IPS DF 6.9 (cell line): ENCODE measurements around the gene APBA1.

ENCODE experiments used
- DNase-seq: peaks from one replicate; pipeline ENCODE4 v3.0.0-alpha.2; 2013; ENCODE audit warnings: low read depth, low spot score
- H3K27ac ChIP-seq: one replicate; pipeline ENCODE4 v1.5.1; 2013; ENCODE audit warnings: low read length, control low read depth
- H3K27me3 ChIP-seq: 2 replicates; pipeline ENCODE4 v1.6.1; 2013; ENCODE audit warnings: mild to moderate bottlenecking, low read length; ENCODE audit not compliant: control insufficient read depth, insufficient read depth
- H3K36me3 ChIP-seq: 2 replicates; pipeline ENCODE4 v1.6.1; 2013; ENCODE audit warnings: low read length; ENCODE audit not compliant: control insufficient read depth, insufficient read depth
- H3K4me1 ChIP-seq: 2 replicates; pipeline ENCODE4 v1.6.1; 2013; ENCODE audit warnings: low read length; ENCODE audit not compliant: control insufficient read depth, insufficient read depth
- H3K4me3 ChIP-seq: 2 replicates; pipeline ENCODE4 v1.5.1; 2013; ENCODE audit warnings: mild to moderate bottlenecking, low read length
- H3K9me3 ChIP-seq: 2 replicates; pipeline ENCODE4 v1.6.1; 2013; ENCODE audit warnings: low read length, inconsistent platforms; ENCODE audit not compliant: control insufficient read depth, insufficient read depth
- WGBS: extraction: QIAGEN DNeasy Blood & Tissue Kit; methylation state at CpG from one replicate; pipeline ENCODE4 v1.1.7; 2013; ENCODE audit warnings: mixed read lengths, missing lambda C conversion rate; ENCODE audit not compliant: insufficient read length, insufficient coverage; 5-methylcytosine and 5-hydroxymethylcytosine counted together

APBA1 gene

DNA sequence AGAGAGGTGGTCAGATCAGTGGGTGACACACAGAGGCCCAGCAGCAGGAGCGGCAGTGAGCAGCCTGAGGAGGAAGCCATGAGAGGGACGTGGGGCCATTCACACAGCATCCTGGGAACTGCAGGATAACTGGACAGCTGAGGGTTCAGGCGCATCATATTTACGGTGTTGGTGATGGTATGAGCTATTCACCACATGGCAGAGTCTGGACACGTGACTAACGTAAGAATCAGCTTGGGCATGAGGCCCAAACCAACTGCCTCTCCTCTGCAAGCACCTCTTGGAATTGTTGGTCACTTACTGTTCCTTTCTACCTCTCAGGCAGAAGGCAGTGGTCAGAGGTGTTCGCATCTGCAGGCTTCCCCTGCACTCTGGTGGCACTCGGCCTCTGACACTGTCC is 206.0 kb downstream of the APBA1 start:
- no peak for DNase-seq
- Histone ChIP-seq H3K9me3 (no peaks in the 10 kb centered on the region), H3K4me1 (no peaks in the 10 kb centered on the region), H3K27me3 (no peaks in the 10 kb centered on the region), H3K27ac (no peak overlapping the region), H3K36me3 (no peaks in the 10 kb centered on the region), H3K4me3 (no peak overlapping the region)
- WGBS = no CpG with 5 or more reads among the region's 8 CpGs

DNA sequence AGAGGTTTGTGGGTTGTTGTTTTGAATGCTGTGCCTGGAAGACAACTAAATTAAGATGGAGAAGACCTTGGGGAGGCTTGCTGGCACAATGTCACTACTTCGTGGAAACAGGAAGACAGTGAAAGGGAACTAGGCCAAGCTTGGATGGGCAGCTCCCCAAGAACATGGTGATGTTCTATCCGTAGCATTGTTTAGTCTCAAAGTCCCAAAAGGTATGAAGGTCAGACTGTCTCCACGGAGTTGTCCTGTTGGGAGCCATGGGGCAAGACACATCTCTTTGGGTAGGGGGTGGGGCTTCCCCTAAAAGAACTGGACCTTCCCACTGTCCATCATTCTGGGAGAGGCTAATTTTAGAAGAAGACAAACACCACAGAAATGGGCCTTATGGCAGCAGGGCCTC is 206.7 kb downstream of the APBA1 start:
- Histone ChIP-seq H3K36me3 (no peaks in the 10 kb centered on the region), H3K4me1 (no peaks in the 10 kb centered on the region), H3K27me3 (no peaks in the 10 kb centered on the region), H3K4me3 (no peak overlapping the region), H3K9me3 (no peaks in the 10 kb centered on the region), H3K27ac (no peak overlapping the region)
- WGBS = no CpG with 5 or more reads among the region's 3 CpGs
- no peak for DNase-seq

- no peak for DNase-seq
- Histone ChIP-seq H3K4me3 (no peak overlapping the region), H3K36me3 (no peaks in the 10 kb centered on the region), H3K27me3 (no peaks in the 10 kb centered on the region), H3K27ac (no peak overlapping the region), H3K4me1 (no peaks in the 10 kb centered on the region), H3K9me3 (no peaks in the 10 kb centered on the region)
- WGBS = no CpG with 5 or more reads among the region's 11 CpGs
These were observed 208.6 kb downstream of the APBA1 start for GRCh38 chr9:69463497-69464068.

DNA sequence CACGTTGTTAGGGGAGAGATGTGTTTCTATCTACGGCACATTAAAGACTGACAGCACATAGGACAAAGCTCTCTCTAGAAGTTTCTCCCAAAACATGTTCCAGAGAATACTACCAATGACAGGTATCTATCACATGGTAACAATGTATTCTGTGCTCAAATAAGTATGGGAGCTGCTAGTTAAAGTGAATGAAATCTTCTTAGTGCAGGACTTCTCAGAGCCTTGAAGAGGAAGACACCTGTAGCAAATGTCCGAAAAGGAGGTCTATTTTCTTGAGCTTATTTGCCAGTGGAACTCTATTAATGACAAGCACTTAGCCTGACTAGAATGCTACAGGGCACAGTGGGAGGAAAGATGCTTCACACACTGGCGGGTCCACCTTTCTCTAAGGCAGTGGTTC is 209.8 kb downstream of the APBA1 start:
- no CpG with 5 or more reads among the region's 4 CpGs for WGBS
- H3K27ac ChIP-seq = no peak overlapping the region
- no peak for DNase-seq

DNA sequence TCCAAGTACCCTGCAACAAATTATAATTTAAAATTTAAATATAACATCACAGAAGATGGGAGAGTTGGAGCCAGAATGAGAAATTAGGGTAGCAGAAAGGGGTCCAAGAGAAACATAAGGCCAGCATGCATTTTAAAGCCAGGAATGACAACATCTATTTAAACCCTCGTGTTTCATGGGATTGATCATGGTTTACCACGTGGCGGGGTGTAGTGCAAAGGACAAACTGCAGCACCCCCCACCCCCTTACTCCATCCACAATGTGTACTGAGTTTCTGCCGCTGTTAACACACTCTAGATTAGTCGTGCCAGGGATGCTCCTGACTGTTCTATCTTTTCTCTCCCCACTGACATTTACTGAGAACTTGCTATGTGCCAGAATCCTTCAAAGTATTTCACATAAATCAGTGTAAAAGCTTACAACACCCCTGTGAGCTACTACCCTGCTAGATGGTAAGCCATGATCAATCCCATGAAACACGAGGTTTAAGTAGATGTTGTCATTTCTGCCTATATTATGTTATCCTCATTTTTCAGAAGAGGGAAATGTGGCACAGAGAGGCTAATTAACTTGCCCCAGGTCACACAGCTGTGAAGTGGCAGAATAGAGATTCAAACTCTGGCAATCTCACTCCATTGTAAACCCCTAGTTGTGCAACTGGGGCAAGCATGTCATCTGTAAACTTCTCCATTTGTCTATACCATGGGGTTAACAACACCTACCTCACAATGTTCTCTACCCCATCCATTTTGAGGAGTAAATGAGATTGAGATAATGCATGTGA is 210.9 kb downstream of the APBA1 start:
- no CpG with 5 or more reads among the region's 6 CpGs for WGBS
- no peaks in the 10 kb centered on the region for H3K4me1 ChIP-seq
- H3K36me3 ChIP-seq = no peaks in the 10 kb centered on the region
- H3K4me3 ChIP-seq = no peak overlapping the region
- H3K9me3 ChIP-seq = no peaks in the 10 kb centered on the region
- DNase-seq = no peak
- H3K27ac ChIP-seq = no peak overlapping the region
- no peaks in the 10 kb centered on the region for H3K27me3 ChIP-seq

More for the DNA sequence above, 209.8 kb downstream of the APBA1 start:
- Histone ChIP-seq H3K27me3 (no peaks in the 10 kb centered on the region), H3K36me3 (no peaks in the 10 kb centered on the region), H3K4me1 (no peaks in the 10 kb centered on the region), H3K4me3 (no peak overlapping the region), H3K9me3 (no peaks in the 10 kb centered on the region)

GRCh38 chr9:69460012-69460411 is 212.2 kb downstream of the APBA1 start:
- no peaks in the 10 kb centered on the region for H3K27me3 ChIP-seq
- no peaks in the 10 kb centered on the region for H3K4me1 ChIP-seq
- H3K4me3 ChIP-seq = no peak overlapping the region
- no peak overlapping the region for H3K27ac ChIP-seq
- no CpG with 5 or more reads among the region's 5 CpGs for WGBS
- no peak for DNase-seq
- no peaks in the 10 kb centered on the region for H3K36me3 ChIP-seq
- H3K9me3 ChIP-seq = no peaks in the 10 kb centered on the region

GRCh38 chr9:69458176-69458575 is 214.0 kb downstream of the APBA1 start:
- Histone ChIP-seq H3K4me1 (no peaks in the 10 kb centered on the region), H3K4me3 (no peak overlapping the region), H3K27me3 (no peaks in the 10 kb centered on the region), H3K9me3 (no peaks in the 10 kb centered on the region), H3K36me3 (no peaks in the 10 kb centered on the region), H3K27ac (no peak overlapping the region)
- no CpG with 5 or more reads among the region's 3 CpGs for WGBS
- no peak for DNase-seq

DNA sequence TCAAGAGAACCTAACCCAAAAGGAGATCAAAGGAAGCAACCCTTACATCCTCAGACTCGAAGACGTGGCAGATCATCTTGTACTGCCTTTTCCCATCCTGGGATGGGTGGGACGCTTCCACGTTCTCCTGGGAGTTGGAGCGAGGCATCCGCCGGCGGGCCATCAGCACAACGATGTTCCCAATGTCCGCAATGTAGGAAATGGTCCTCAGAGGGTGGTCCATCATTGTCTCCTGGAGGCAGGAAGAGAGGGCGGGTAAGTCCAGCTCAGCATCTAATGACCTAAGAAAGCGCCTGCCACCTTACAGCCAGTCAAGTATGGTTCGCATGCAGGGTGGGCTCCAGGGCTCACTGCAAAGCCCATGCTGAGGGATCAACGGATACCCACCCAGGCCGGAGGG is 216.0 kb downstream of the APBA1 start:
- no CpG with 5 or more reads among the region's 15 CpGs for WGBS
- H3K4me1 ChIP-seq = no peaks in the 10 kb centered on the region

GRCh38 chr9:69455311-69455710 is 216.9 kb downstream of the APBA1 start:
- Histone ChIP-seq H3K9me3 (no peaks in the 10 kb centered on the region), H3K4me1 (no peaks in the 10 kb centered on the region), H3K4me3 (no peak overlapping the region), H3K36me3 (no peaks in the 10 kb centered on the region), H3K27me3 (no peaks in the 10 kb centered on the region), H3K27ac (no peak overlapping the region)
- no CpG with 5 or more reads among the region's 2 CpGs for WGBS
- DNase-seq = no peak

More for the DNA sequence above, 216.0 kb downstream of the APBA1 start:
- no peak overlapping the region for H3K27ac ChIP-seq
- H3K9me3 ChIP-seq = no peaks in the 10 kb centered on the region
- DNase-seq = no peak
- no peak overlapping the region for H3K4me3 ChIP-seq
- no peaks in the 10 kb centered on the region for H3K27me3 ChIP-seq
- no peaks in the 10 kb centered on the region for H3K36me3 ChIP-seq

- Histone ChIP-seq H3K36me3 (no peaks in the 10 kb centered on the region), H3K27me3 (no peaks in the 10 kb centered on the region), H3K9me3 (no peaks in the 10 kb centered on the region), H3K27ac (no peak overlapping the region), H3K4me1 (no peaks in the 10 kb centered on the region), H3K4me3 (no peak overlapping the region)
- DNase-seq = no peak
- no CpG with 5 or more reads among the region's 2 CpGs for WGBS
These were observed 217.8 kb downstream of the APBA1 start for GRCh38 chr9:69454321-69454720.

DNA sequence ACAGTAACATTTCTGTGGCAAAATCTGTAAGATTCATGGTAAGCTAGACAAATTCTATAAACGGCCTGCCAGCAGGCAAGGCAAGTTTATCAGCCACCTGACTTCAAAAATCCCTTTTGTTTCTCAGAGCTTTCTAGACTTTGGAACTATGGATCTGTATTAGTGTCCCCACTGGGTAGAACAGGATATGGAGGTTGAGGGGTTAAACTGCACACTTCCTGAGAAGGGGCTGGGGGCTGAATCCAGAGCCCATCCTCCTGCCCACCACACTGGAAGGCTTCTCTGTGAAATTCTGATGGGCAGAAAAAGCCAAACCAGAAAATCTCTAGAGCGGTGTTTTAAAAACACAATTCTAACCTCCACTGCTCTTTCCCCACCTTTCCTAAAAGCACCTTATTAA is 218.4 kb downstream of the APBA1 start:
- Histone ChIP-seq H3K4me1 (no peaks in the 10 kb centered on the region), H3K4me3 (no peak overlapping the region), H3K36me3 (no peaks in the 10 kb centered on the region), H3K9me3 (no peaks in the 10 kb centered on the region), H3K27me3 (no peaks in the 10 kb centered on the region), H3K27ac (no peak overlapping the region)
- no peak for DNase-seq
- no CpG with 5 or more reads among the region's 2 CpGs for WGBS
